ENCODE results near the gene KRTAP5-8. TPM values are rescaled to one million over a fixed set of nuclear protein-coding genes. Genes with fewer than 3 reads are reported as not detected.

The KRTAP5-8 gene
- total and polyA plus RNA-seq, 9 of the 15 experiments (the other 6 are each of a cell fraction or from before 2014, with no cell fraction given): not detected

GRCh38 chr11:71525188-71525937 lies 12.5 kb upstream of the KRTAP5-8 start:
- no peak overlapping the region for H3K27ac ChIP-seq (ENCODE audit: extremely low read depth, low read depth, low read length)
- no peak overlapping the region for H3K9ac ChIP-seq (ENCODE audit: insufficient read depth in 1 of 2, low read depth in 2 of 2, low read length in 2 of 2)
- ChIA-PET CTCF (ENCODE audit: low intra/inter-chr PET ratio) (no interaction called here), POLR2A (no interaction called here)
- intact Hi-C loops (cut with micrococcal nuclease) (no loop called here), in situ Hi-C loops (cut with MboI) (no loop called here)
- H3K9me1 ChIP-seq (ENCODE audit: control insufficient read depth, insufficient read depth, low read length): no peaks in the 10 kb centered on the region
- H2AFZ ChIP-seq (ENCODE audit: low read depth, low read length): no peak overlapping the region
- ATAC-seq: no peak
- TF ChIP-seq ZNF124 (CRISPR knock-in tag; IDR thresholded peaks at IDR 0.05) (no peak), PYGO2 (tag; IDR thresholded peaks at IDR 0.05) (no peak)
- H3K4me1 ChIP-seq (replicated peaks in 1 of 2; ENCODE audit: control insufficient read depth in 2 of 2, insufficient read depth in 2 of 2, low read length in 2 of 2): no peaks in the 10 kb centered on the region
- H3K27me3 ChIP-seq (ENCODE audit: control insufficient read depth in 2 of 2, insufficient read depth in 2 of 2, low read length in 2 of 2): peaks cover 6 to 14% of the 10 kb centered on the region in 2 experiments; a peak in 3 of 5 replicates
- WGBS (ENCODE audit: insufficient coverage, low coverage, missing lambda C conversion rate): 0% methylated on average over 3 of the region's 3 CpGs
- H3K9me3 ChIP-seq (replicated peaks; ENCODE audit: control insufficient read depth, insufficient read depth, low read depth, low read length): no peaks in the 10 kb centered on the region
- no peaks in the 10 kb centered on the region for H3K79me2 ChIP-seq (ENCODE audit: control insufficient read depth, insufficient read depth, low read length)
- no peak overlapping the region for H3K4me3 ChIP-seq
- H4K20me1 ChIP-seq (replicated peaks; ENCODE audit: control insufficient read depth, insufficient read depth, low read length): no peaks in the 10 kb centered on the region
- DNase-seq (ENCODE audit: extremely low read depth in 1 of 4, low spot score in 3 of 4): no peak
- no TSS peak for BruUV-seq (replicated peaks)
- FAIRE-seq: no peak
- H3K36me3 ChIP-seq (ENCODE audit: control insufficient read depth, insufficient read depth, low read length): no peaks in the 10 kb centered on the region
- H3K4me2 ChIP-seq (ENCODE audit: insufficient read depth, low read length): no peak overlapping the region

- TF ChIP-seq RBM22 (IDR thresholded peaks at IDR 0.05; ENCODE audit: low read depth, low read length, poor library complexity, severe bottlenecking) (no peak), ZNF124 (CRISPR knock-in tag; IDR thresholded peaks at IDR 0.05) (no peak), ZZZ3 (IDR thresholded peaks at IDR 0.05) (no peak), ZNF444 (CRISPR knock-in tag; IDR thresholded peaks at IDR 0.05) (no peak), POLR3A (IDR thresholded peaks at IDR 0.05; ENCODE audit: borderline replicate concordance, extremely low read depth, insufficient read depth, insufficient read length) (no peak), ZBTB33 (CRISPR knock-in tag; IDR thresholded peaks at IDR 0.05) (no peak), CBFA2T2 (conservative IDR thresholded peaks at IDR 0.05) (no peak), MCM2 (IDR thresholded peaks at IDR 0.05; ENCODE audit: low read depth) (no peak)
- Histone ChIP-seq H2AFZ (ENCODE audit: low read depth, low read length) (no peak overlapping the region), H3K9me3 (replicated peaks; ENCODE audit: control insufficient read depth, insufficient read depth, low read depth, low read length) (no peaks in the 10 kb centered on the region), H3K27me3 (ENCODE audit: control insufficient read depth in 2 of 2, insufficient read depth in 2 of 2, low read length in 2 of 2) (peaks cover 6 to 14% of the 10 kb centered on the region in 2 experiments; a peak in 3 of 5 replicates), H3K79me2 (ENCODE audit: control insufficient read depth, insufficient read depth, low read length) (no peaks in the 10 kb centered on the region), H3K27ac (ENCODE audit: extremely low read depth, low read depth, low read length) (no peak overlapping the region), H4K20me1 (replicated peaks; ENCODE audit: control insufficient read depth, insufficient read depth, low read length) (no peaks in the 10 kb centered on the region), H3K4me1 (replicated peaks in 1 of 2; ENCODE audit: control insufficient read depth in 2 of 2, insufficient read depth in 2 of 2, low read length in 2 of 2) (peaks cover 0 to 2% of the 10 kb centered on the region in 2 experiments; a peak in 2 of 5 replicates), H3K4me3 (no peak overlapping the region), H3K9me1 (ENCODE audit: control insufficient read depth, insufficient read depth, low read length) (no peaks in the 10 kb centered on the region), H3K4me2 (ENCODE audit: insufficient read depth, low read length) (no peak overlapping the region), H3K9ac (ENCODE audit: insufficient read depth in 1 of 2, low read depth in 2 of 2, low read length in 2 of 2) (no peak overlapping the region), H3K36me3 (ENCODE audit: control insufficient read depth, insufficient read depth, low read length) (no peaks in the 10 kb centered on the region)
- intact Hi-C loops (cut with micrococcal nuclease) (no loop called here), in situ Hi-C loops (cut with MboI) (no loop called here)
- DNase-seq (ENCODE audit: extremely low read depth in 1 of 4, low spot score in 3 of 4): no peak
- ChIA-PET CTCF (ENCODE audit: low intra/inter-chr PET ratio) (no interaction called here), POLR2A (no interaction called here)
- no peak for FAIRE-seq
- 0% methylated on average over 2 of the region's 2 CpGs for WGBS (ENCODE audit: insufficient coverage, low coverage, missing lambda C conversion rate)
- no peak for ATAC-seq
- no TSS peak for BruUV-seq (replicated peaks)
Measured at GRCh38 chr11:71525938-71526495, 11.8 kb upstream of the KRTAP5-8 start.
